Thoracic aorta (tissue), 2 donors: ENCODE results near the gene PTPN6. TPM values are rescaled to one million over a fixed set of nuclear protein-coding genes. Genes with fewer than 3 reads are reported as not detected.

ENCODE experiments used
- ATAC-seq: fragments of 150-250 bp; one replicate; pipeline ENCODE4 v1.8.0; 2017; ENCODE audit warnings: low read depth; ENCODE audit not compliant: insufficient number of reproducible peaks, low FRiP score
- DNase-seq: peaks from one replicate; pipeline ENCODE4 v3.0.0-alpha.2; 2020; ENCODE audit warnings: low spot score
- H3K27ac ChIP-seq, 2 donors: fragments of 200-600 bp; sonication (generic); 1 replicate in 1 of 2; 2 replicates in 1 of 2; pipeline ENCODE4 v1.5.1; 2016; ENCODE audit warnings: mild to moderate bottlenecking in 2 of 2, moderate library complexity in 2 of 2
- H3K27me3 ChIP-seq: fragments of 200-600 bp; sonication (generic); replicated peaks from 2 replicates; pipeline ENCODE4 v1.6.0; 2016; ENCODE audit warnings: mild to moderate bottlenecking; ENCODE audit not compliant: insufficient read depth
- H3K36me3 ChIP-seq: fragments of 200-600 bp; sonication (generic); one replicate; pipeline ENCODE4 v1.5.1; 2016
- H3K4me1 ChIP-seq, 2 donors: fragments of 200-600 bp; sonication (generic); 1 replicate in 1 of 2; 2 replicates in 1 of 2; pipeline versions ENCODE4 v1.5.1 to v1.6.0; 2016; ENCODE audit warnings: low read depth in 2 of 2, mild to moderate bottlenecking in 1 of 2; ENCODE audit not compliant: control insufficient read depth in 1 of 2
- H3K4me3 ChIP-seq: fragments of 200-600 bp; sonication (generic); 2 replicates; pipeline ENCODE4 v1.5.1; 2016; ENCODE audit warnings: mild to moderate bottlenecking
- H3K9me3 ChIP-seq: fragments of 200-600 bp; sonication (generic); 2 replicates; pipeline ENCODE4 v1.5.1; 2016
- total RNA-seq, 2 donors: library from RNA; depleted of rRNA; stranded (reverse); fragments of >200 nt; gene quantifications; one replicate each; pipeline versions ENCODE4 v1.1.0 to v1.2.3, GENCODE V29; 2016
- TF ChIP-seq, protein P1 (sequence below): fragments of 200-600 bp; sonication (generic); IDR thresholded peaks from one replicate; pipeline ENCODE4 v1.5.1; 2019; ENCODE audit warnings: antibody characterized with exemption

PTPN6 gene
- total RNA-seq, 2 donors from 2014 or later: 19.0 to 24.0 TPM

DNA sequence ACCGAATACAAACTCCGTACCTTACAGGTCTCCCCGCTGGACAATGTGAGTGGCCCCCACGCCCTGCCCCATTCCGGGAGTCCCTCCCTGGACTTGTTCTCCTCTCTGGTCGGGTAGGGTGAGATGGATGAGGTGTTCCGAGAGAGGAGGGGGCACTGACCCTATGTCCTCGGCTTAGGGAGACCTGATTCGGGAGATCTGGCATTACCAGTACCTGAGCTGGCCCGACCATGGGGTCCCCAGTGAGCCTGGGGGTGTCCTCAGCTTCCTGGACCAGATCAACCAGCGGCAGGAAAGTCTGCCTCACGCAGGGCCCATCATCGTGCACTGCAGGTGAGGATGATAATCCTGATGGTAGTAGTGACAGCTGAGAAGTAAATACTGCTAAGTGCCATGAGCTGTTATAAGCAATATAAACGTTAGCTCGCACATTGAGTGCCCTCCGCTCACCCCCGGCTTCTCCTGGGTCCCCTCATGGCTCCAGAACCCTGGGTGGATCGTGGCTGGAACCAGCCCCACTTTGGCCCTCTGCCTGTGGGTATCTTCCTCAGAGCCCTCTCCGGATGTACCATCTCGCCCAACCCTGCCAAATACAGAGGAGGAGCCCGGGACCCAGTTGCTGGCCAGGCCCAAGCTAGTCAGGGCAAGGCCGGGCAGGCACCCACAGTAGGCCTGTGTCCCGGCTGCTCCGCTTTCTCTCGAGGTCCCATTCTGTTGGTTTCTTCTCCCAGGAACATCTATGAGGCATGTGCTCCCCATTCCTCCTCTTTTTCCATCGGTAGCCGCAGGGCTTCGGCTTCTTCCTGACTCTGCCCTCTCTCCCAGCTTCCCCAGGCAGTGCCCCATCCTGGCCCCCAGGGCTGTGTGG is 6.8 kb downstream of the PTPN6 start:
- TF ChIP-seq, protein P1, sequence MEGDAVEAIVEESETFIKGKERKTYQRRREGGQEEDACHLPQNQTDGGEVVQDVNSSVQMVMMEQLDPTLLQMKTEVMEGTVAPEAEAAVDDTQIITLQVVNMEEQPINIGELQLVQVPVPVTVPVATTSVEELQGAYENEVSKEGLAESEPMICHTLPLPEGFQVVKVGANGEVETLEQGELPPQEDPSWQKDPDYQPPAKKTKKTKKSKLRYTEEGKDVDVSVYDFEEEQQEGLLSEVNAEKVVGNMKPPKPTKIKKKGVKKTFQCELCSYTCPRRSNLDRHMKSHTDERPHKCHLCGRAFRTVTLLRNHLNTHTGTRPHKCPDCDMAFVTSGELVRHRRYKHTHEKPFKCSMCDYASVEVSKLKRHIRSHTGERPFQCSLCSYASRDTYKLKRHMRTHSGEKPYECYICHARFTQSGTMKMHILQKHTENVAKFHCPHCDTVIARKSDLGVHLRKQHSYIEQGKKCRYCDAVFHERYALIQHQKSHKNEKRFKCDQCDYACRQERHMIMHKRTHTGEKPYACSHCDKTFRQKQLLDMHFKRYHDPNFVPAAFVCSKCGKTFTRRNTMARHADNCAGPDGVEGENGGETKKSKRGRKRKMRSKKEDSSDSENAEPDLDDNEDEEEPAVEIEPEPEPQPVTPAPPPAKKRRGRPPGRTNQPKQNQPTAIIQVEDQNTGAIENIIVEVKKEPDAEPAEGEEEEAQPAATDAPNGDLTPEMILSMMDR: no peak
- ATAC-seq (no peak), DNase-seq (no peak)
- Histone ChIP-seq H3K27me3 (no peaks in the 10 kb centered on the region), H3K4me1 (peaks cover 8 to 15% of the 10 kb centered on the region in 2 donors), H3K4me3 (no peak overlapping the region), H3K9me3 (no peaks in the 10 kb centered on the region), H3K27ac (peak overlapping the region in 1 of 2 donors; percentile 9), H3K36me3 (no peaks in the 10 kb centered on the region)

DNA sequence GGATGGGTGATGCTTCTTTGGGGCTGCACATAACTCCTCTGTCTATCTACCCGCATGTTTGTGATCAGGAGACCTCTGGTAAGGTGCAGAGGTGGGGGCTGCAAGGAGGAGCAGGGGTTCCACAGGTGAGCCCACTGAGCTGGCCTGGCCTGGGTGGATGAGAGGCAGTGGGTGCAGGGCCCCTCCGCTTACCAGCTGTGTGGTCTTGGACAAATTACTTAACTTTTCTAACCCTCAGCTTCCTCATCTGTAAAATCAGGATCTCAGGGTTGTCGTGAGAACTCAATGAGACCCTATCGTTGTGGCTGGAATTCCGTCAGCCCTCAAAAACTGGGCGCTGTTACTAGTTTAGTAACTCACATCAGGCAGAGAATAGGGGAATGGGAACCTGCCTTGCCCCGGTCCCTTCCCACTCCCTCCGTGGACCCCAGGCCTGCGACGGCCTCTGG is 7.5 kb downstream of the PTPN6 start:
- no peaks in the 10 kb centered on the region for H3K9me3 ChIP-seq
- peak overlapping the region; percentile 20 for H3K4me3 ChIP-seq
- peaks cover 8 to 15% of the 10 kb centered on the region in 2 donors for H3K4me1 ChIP-seq
- no peaks in the 10 kb centered on the region for H3K36me3 ChIP-seq
- ATAC-seq: no peak
- TF ChIP-seq, protein P1: no peak
- no peaks in the 10 kb centered on the region for H3K27me3 ChIP-seq
- H3K27ac ChIP-seq: peak overlapping the region in 1 of 2 donors; percentile 9
- DNase-seq: no peak

DNA sequence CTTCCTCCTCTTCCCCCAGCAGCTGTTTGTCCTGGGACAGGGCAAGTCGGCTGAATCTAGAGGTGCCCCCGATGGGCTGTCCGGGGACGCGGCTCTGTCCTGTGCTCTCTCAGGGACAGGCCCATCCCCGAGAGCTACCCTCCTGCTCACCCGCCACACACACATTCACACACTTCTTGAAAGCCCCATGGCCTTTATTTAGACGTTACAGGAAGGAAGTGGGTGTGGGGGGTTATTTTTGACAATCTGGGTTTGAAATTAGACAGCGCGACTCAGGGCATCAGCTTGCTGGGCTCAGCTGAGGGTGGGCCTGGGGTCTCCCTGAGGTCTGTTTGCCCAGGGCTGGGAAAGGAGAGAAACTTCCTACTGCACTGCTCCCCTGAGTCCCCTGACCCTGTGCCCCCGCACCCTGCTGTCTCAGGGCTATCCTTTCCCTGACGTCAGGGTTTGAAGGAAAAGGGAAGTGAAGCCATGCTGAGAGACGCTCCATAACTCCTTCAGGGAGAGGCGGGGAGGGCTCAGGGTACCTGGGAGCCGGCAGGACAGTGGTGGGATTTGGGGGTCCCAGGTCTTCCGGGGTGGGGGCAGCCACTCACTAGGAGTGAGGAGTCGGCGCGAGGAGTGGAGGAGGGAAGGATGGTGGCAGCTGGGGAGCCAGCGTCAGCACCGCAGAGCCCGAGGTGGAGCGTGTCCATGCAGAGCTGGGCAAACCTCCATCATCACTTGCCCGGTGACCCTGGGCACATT is 8.1 kb downstream of the PTPN6 start:
- no peaks in the 10 kb centered on the region for H3K9me3 ChIP-seq
- DNase-seq (no peak), ATAC-seq (no peak)
- no peaks in the 10 kb centered on the region for H3K27me3 ChIP-seq
- peaks cover 6 to 15% of the 10 kb centered on the region in 2 donors for H3K4me1 ChIP-seq
- no peaks in the 10 kb centered on the region for H3K36me3 ChIP-seq
- H3K27ac ChIP-seq: peak overlapping the region in 1 of 2 donors; percentile 9
- TF ChIP-seq, protein P1: no peak
- H3K4me3 ChIP-seq: peak overlapping the region; percentile 20

DNA sequence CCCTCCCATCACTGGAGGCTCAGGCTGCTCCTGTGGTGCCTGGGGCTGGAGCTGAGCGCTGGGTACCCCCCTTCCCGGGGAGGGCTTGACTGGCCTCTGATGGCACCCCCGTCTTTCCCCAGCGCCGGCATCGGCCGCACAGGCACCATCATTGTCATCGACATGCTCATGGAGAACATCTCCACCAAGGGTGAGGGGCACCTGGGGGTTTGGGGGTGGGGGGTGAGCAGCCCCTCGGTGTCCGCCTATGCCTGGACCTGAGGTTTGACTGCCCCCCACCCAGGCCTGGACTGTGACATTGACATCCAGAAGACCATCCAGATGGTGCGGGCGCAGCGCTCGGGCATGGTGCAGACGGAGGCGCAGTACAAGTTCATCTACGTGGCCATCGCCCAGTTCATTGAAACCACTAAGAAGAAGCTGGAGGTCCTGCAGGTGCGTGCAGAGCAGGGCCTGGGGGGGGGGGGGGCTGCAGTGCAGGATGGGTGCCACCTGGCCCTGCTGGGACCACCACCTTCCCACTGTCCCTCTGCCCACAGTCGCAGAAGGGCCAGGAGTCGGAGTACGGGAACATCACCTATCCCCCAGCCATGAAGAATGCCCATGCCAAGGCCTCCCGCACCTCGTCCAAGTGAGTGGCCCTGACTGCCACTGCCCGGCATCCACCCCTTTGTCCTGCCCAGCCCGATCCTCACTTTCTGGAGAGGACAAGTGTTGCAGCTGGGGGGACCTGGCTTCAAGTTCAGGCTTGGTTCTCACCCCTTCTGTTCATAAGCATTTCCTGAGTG is 8.8 kb downstream of the PTPN6 start:
- Histone ChIP-seq H3K27me3 (no peaks in the 10 kb centered on the region), H3K4me3 (no peak overlapping the region), H3K4me1 (peaks cover 6 to 10% of the 10 kb centered on the region in 2 donors), H3K36me3 (no peaks in the 10 kb centered on the region), H3K27ac (no peak overlapping the region), H3K9me3 (no peaks in the 10 kb centered on the region)
- TF ChIP-seq, protein P1: no peak
- DNase-seq (no peak), ATAC-seq (no peak)
